Cardiac muscle cell (in vitro differentiated cells and primary cell): ENCODE data around the gene CXCL9. TPM values are rescaled to one million over a fixed set of nuclear protein-coding genes. Genes with fewer than 3 reads are reported as not detected.
A peak's percentile ranks its signal among the peaks of the same experiment; 100 is the strongest.

ENCODE experiments used
- DNase-seq, 2 donors: peaks; one replicate each; pipeline versions ENCODE4 v3.0.0 to v3.0.0-alpha.2; 2010 to 2017; ENCODE audit warnings: low read depth in 1 of 2, low spot score in 1 of 2
- H3K27ac ChIP-seq: fragments of 200-600 bp; sonication (generic); 2 replicates; pipeline ENCODE4 v1.5.1; 2016
- H3K27me3 ChIP-seq: fragments of 200-600 bp; sonication (generic); 2 replicates; pipeline ENCODE4 v1.6.0; 2016; ENCODE audit warnings: control low read depth
- H3K36me3 ChIP-seq: fragments of 200-600 bp; sonication (generic); 2 replicates; pipeline ENCODE4 v1.5.1; 2016; ENCODE audit warnings: control low read depth
- H3K4me1 ChIP-seq: fragments of 200-600 bp; sonication (generic); 2 replicates; pipeline ENCODE4 v1.8.1; 2017; ENCODE audit warnings: low read depth, mild to moderate bottlenecking, mixed run types
- H3K4me3 ChIP-seq: fragments of 200-600 bp; sonication (generic); 2 replicates; pipeline ENCODE4 v1.5.1; 2016; ENCODE audit warnings: mild to moderate bottlenecking
- H3K9me3 ChIP-seq: fragments of 200-600 bp; sonication (generic); 2 replicates; pipeline ENCODE4 v1.5.1; 2017; ENCODE audit warnings: low read depth, mild to moderate bottlenecking, control low read depth
- polyA plus RNA-seq: library from polyadenylated mRNA; unstranded; fragments of >200 nt; fragmentation: Nextera tagmentation; extraction: Ambion mirVana; gene quantifications from 2 replicates; pipeline ENCODE4 v1.2.1, GENCODE V29; 2016
- total RNA-seq: library from RNA; depleted of rRNA; stranded (reverse); fragments of >200 nt; gene quantifications from 2 replicates; pipeline ENCODE4 v1.2.3, GENCODE V29; 2016
- TF ChIP-seq, protein P1 (sequence below): IDR thresholded peaks from 2 replicates; pipeline ENCODE4 v1.5.1; 2012; ENCODE audit warnings: low read depth, mild to moderate bottlenecking, low read length

CXCL9 gene
- total and polyA plus RNA-seq, 2 experiments from 2014 or later: not detected

DNA sequence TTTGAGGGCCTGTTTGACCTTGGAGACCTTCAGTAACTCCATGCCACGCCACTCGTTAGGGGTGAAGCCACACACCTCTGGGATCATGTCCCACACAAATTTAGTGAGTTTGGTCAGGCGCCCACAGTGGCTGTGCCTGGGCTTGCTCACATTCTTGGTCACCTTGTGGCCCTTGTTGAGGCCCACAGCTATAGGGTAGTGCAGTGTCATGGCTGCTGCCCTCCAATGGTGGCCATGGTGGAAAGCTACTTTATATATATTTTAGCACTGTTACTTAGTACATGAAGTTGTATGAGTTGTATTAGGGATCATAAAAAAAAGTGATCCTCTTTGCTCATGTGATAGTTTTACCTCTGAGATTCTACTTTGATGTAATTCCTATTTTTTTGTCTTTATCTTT lies 29.5 kb upstream of the CXCL9 start:
- H3K4me1 ChIP-seq: no peaks in the 10 kb centered on the region
- TF ChIP-seq, protein P1, sequence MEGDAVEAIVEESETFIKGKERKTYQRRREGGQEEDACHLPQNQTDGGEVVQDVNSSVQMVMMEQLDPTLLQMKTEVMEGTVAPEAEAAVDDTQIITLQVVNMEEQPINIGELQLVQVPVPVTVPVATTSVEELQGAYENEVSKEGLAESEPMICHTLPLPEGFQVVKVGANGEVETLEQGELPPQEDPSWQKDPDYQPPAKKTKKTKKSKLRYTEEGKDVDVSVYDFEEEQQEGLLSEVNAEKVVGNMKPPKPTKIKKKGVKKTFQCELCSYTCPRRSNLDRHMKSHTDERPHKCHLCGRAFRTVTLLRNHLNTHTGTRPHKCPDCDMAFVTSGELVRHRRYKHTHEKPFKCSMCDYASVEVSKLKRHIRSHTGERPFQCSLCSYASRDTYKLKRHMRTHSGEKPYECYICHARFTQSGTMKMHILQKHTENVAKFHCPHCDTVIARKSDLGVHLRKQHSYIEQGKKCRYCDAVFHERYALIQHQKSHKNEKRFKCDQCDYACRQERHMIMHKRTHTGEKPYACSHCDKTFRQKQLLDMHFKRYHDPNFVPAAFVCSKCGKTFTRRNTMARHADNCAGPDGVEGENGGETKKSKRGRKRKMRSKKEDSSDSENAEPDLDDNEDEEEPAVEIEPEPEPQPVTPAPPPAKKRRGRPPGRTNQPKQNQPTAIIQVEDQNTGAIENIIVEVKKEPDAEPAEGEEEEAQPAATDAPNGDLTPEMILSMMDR: no peak
- DNase-seq: no peak
- H3K9me3 ChIP-seq: no peaks in the 10 kb centered on the region
- H3K4me3 ChIP-seq: no peak overlapping the region
- no peak overlapping the region for H3K27ac ChIP-seq
- no peaks in the 10 kb centered on the region for H3K27me3 ChIP-seq
- H3K36me3 ChIP-seq: no peaks in the 10 kb centered on the region

DNA sequence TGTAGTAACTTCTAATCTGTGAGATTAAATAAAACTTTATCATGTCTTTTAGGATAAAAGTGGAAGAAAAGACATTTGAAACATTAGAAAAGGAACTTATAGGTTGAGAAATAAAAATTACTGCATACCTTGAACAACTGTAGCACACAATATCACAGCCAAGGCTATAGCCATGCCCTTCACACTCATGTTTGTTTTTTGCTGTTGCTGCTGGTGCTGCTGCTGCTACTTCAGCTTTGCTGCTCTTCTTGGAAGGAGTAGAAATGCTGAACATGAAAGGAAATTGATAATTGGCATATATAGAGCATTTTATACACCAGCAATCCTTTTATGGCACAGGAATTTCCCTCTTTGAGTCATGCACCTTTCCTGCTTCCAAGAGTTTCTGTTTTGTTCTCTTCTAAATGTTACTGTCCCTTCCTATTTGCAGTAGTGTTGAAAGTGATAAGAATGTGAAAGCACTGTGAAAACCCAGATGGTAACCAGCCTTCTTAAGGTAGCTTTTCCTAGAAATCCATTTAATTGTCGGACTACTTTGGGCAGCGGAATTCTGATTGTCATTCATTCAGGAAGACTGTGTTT lies 28.6 kb upstream of the CXCL9 start, which contains the start of gene CXCL11:
TSS of gene CXCL11 (minus strand) at position 272 of the 582 bp plus-strand sequence. CDS start at position 189, 83 bp downstream.
- Histone ChIP-seq H3K4me3 (no peak within 1 kb of the TSS), H3K4me1 (no peaks in the 10 kb centered on the region), H3K27ac (no peak within 1 kb of the TSS), H3K36me3 (no peaks in the 10 kb centered on the region), H3K9me3 (no peaks in the 10 kb centered on the region), H3K27me3 (no peaks in the 10 kb centered on the region)
- DNase-seq: no peak
- TF ChIP-seq, protein P1: no peak

DNA sequence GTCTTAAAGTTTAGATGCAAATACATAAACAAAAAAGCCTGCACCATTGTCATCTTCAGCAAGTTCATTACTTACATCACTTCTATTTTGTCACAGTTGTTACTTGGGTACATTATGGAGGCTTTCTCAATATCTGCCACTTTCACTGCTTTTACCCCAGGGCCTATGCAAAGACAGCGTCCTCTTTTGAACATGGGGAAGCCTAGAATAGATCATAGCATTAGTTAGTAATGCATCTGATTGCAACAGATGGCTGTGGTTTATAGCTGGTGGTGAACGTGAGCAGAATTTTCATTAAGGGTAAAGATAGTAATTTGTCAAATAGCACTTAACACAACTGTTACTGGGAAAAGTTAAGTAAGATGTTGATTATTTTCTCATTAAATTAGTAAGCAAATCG lies 27.8 kb upstream of the CXCL9 start:
- Histone ChIP-seq H3K36me3 (no peaks in the 10 kb centered on the region), H3K9me3 (no peaks in the 10 kb centered on the region), H3K27ac (no peak overlapping the region), H3K27me3 (no peaks in the 10 kb centered on the region), H3K4me1 (no peaks in the 10 kb centered on the region), H3K4me3 (no peak overlapping the region)
- no peak for DNase-seq
- TF ChIP-seq, protein P1: no peak

DNA sequence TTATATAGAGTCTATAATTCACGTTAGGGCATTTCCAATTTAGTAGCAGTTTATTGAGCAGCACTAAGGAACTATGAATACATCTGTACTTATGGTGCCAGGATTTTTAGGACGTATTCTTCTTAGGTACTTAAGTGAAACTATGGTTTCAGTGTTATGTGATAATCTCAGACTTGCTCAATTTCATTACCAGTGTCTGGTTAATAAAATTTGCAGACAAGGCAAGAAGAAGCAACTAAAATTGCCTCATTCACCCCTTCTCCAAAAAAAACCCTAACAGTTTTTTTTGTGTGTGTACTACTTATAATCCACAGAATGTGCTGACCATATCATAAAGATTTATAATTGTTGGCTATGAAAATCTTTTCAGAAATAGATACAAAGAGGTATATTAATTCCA lies 22.0 kb upstream of the CXCL9 start:
- Histone ChIP-seq H3K27ac (no peak overlapping the region), H3K4me3 (no peak overlapping the region), H3K27me3 (peaks cover 4% of the 10 kb centered on the region), H3K9me3 (no peaks in the 10 kb centered on the region), H3K36me3 (no peaks in the 10 kb centered on the region), H3K4me1 (no peaks in the 10 kb centered on the region)
- DNase-seq: no peak
- TF ChIP-seq, protein P1: no peak

DNA sequence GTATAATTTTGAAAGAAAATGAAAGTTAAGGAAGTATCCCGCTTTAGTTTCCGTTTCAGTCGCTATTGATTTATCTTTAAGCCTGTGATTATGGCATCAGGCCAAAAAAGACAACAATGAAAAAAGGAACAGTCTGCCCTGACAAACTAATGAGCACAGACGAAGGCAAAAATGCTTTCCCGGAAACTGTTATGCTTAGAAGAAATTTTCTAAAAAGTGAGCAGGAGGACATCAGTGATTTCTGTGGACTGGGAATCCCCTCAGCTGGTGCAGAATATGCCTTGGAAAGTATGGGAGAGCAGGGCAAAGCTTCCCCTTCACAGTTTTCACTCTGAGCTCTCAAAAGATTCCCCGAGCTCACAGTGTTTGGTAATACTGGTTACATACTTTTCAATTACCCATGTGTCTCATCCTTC lies 21.0 kb upstream of the CXCL9 start:
- Histone ChIP-seq H3K27ac (no peak overlapping the region), H3K4me3 (no peak overlapping the region), H3K4me1 (no peaks in the 10 kb centered on the region), H3K27me3 (peaks cover 4% of the 10 kb centered on the region), H3K9me3 (no peaks in the 10 kb centered on the region), H3K36me3 (no peaks in the 10 kb centered on the region)
- TF ChIP-seq, protein P1: no peak
- DNase-seq: peak in 1 of 2 donors; percentile 46
